Jurkat, Clone E6-1 (cell line): ENCODE data around the gene CFAP65.

ENCODE experiments used
- DNase-seq: peaks from one replicate; pipeline ENCODE4 v3.0.0-alpha.2; 2011; ENCODE audit warnings: low read depth, low spot score
- H3K4me3 ChIP-seq: 2 replicates; pipeline ENCODE4 v1.5.1; 2011; ENCODE audit warnings: mild to moderate bottlenecking, low read length, control low read depth, moderate library complexity

Gene CFAP65

GRCh38 chr2:218982586-218983262 lies 58.6 kb downstream of the CFAP65 start:
- H3K4me3 ChIP-seq, result no peak overlapping the region
- DNase-seq, result no peak

DNA sequence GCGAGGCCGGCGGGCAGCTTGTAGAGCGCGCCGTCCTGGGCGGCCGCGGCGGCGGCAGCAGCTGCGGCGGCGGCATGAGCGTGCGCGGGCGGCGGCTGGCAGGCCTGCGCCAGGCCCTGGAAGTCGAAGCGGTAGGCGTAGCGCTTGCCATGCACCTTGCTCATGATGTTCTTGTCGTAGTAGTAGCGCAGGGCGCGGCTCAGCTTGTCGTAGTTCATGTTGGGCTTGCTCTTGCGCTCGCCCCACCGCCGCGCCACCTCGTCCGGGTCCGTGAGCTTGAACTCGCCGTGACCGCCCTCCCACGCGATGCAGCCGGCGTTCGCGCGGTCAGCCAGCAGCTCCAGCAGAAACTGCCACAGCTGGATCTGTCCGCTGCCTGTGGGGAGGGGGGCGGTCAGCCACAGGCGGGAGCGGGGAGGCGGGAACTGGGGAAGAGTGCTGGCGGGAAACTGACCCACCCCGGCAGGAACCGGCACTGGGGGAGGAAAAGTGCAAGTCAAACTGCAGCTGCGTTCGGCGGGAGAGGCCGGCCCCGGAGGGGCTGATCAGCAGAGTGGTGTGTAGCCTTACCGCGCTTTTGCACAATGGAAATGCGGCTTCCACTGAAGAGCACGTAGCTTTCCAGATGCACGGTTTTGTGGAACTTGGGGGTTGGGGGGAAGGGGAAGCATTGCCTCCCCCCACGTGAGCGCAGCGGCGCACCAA lies 59.3 kb downstream of the CFAP65 start:
- DNase-seq, result no peak
- no peak overlapping the region for H3K4me3 ChIP-seq

GRCh38 chr2:218981390-218981880 lies 59.9 kb downstream of the CFAP65 start:
- no peak overlapping the region for H3K4me3 ChIP-seq

DNA sequence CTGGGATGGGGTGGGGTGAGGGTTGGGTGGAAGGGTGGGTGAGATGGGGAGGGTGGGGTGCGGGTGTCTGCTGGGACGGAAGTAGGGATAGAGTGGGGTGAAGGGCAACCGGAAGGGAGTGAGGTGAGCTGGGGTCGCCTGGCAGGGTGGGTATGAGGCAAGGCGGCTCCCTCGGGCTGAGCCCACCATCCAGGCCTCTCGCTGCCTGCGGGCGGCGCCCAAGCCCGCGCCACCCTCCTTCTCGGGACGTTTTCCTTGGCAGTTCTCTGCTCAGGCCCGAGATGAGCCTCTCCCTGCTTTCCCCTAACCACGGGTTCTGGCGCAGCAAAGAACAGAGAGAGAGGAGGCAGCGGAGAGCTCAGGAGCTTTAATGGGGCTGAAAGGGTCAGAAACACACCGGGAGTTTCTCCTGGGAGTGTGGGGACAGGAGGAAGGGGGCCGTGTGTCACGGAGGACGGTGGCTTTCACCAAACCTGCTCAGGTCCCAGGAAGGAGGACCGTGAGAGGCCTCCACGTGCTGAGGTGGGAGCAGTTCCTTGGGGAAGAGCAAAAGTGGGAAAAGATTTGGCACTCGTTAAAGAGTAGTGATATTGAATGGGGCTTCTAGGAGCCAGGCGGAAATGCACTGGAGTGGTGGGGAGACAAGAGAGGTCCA lies 60.5 kb downstream of the CFAP65 start:
- peak overlapping the region; percentile 34 for H3K4me3 ChIP-seq
- no peak for DNase-seq

More at GRCh38 chr2:218981390-218981880, 59.9 kb downstream of the CFAP65 start:
- DNase-seq, result no peak

GRCh38 chr2:218979846-218980734 lies 61.2 kb downstream of the CFAP65 start:
- peak overlapping the region; percentile 53 for H3K4me3 ChIP-seq

GRCh38 chr2:218975060-218975777 lies 66.1 kb downstream of the CFAP65 start:
- H3K4me3 ChIP-seq, result no peak overlapping the region
- no peak for DNase-seq

More at GRCh38 chr2:218979846-218980734, 61.2 kb downstream of the CFAP65 start:
- DNase-seq, result peak; percentile 73

GRCh38 chr2:218970894-218971293 lies 70.4 kb downstream of the CFAP65 start:
- no peak for DNase-seq
- no peak overlapping the region for H3K4me3 ChIP-seq

GRCh38 chr2:218964041-218964771 lies 77.1 kb downstream of the CFAP65 start:
- peak; percentile 19 for DNase-seq
- no peak overlapping the region for H3K4me3 ChIP-seq

DNA sequence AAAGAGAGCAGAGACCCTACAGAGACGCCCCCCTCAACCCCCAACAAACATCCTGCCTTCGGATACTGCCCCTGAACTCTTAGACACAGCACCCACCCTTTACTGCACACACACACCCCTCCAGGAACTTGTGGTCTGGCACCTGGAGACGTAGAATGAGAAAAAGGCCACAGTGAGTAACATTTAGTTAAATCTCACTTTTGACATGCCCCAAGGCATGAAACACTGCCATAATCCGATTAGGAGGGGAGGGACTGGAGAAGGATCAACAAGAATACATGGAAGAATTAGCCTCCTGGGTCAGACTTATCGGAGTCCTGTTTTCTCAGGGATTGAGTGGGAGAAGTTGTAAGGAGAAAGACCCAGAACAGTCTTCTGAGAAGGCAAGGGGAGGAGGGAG lies 77.7 kb downstream of the CFAP65 start:
- peak; percentile 51 for DNase-seq
- no peak overlapping the region for H3K4me3 ChIP-seq

GRCh38 chr2:218962859-218963492 lies 78.3 kb downstream of the CFAP65 start:
- no peak overlapping the region for H3K4me3 ChIP-seq
- DNase-seq, result peak; percentile 24

GRCh38 chr2:218961651-218962570 lies 79.4 kb downstream of the CFAP65 start:
- H3K4me3 ChIP-seq, result no peak overlapping the region
- no peak for DNase-seq

GRCh38 chr2:218961229-218961628 lies 80.1 kb downstream of the CFAP65 start:
- DNase-seq, result no peak
- H3K4me3 ChIP-seq, result no peak overlapping the region

DNA sequence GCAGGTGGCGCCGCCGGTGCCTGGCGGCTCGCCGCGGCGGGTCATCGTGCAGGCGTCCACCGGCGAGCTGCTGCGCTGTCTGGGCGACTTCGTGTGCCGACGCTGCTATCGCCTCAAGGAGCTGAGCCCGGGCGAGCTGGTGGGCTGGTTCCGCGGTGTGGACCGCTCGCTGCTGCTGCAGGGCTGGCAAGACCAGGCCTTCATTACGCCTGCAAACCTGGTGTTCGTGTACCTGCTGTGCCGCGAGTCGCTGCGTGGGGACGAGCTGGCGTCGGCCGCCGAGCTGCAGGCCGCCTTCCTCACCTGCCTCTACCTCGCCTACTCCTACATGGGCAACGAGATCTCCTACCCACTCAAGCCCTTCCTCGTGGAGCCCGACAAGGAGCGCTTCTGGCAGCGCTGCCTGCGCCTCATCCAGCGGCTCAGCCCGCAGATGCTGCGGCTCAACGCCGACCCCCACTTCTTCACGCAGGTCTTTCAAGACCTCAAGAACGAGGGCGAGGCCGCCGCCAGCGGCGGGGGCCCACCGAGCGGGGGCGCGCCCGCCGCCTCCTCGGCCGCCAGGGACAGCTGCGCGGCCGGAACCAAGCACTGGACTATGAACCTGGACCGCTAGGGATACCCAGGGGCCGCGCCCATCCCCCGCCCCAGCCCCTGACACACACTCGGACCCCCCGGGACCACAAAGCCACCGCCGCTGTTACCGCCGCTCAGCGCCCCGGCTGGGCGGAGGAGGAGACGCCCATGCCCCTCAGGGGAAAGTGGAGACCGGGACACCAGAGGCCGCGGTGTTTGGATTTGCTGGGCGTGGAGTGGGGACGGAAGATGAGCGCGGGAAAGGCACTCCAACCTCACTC lies 80.8 kb downstream of the CFAP65 start:
- no peak overlapping the region for H3K4me3 ChIP-seq
- DNase-seq, result no peak

DNA sequence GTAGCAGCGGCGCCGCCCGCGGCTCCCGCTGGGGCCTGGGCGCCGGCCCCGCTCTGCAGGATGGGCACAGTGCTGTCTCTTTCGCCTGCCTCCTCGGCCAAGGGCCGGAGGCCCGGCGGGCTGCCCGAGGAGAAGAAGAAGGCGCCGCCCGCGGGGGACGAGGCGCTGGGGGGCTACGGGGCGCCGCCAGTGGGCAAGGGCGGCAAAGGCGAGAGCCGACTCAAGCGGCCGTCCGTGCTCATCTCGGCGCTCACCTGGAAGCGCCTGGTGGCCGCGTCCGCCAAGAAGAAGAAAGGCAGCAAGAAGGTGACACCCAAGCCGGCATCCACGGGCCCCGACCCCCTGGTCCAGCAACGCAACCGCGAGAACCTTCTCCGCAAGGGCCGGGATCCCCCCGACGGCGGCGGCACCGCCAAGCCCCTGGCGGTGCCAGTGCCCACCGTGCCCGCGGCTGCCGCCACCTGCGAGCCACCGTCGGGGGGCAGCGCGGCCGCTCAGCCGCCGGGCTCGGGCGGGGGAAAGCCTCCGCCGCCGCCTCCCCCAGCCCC lies 81.5 kb downstream of the CFAP65 start:
- DNase-seq, result no peak
- peak overlapping the region; percentile 39 for H3K4me3 ChIP-seq

- DNase-seq, result peak; percentile 92
- peak within 1 kb of the TSS; percentile 81 for H3K4me3 ChIP-seq
Measured at GRCh38 chr2:218959141-218959731, 82.1 kb downstream of the CFAP65 start, which contains the start of gene CDK5R2. TSS of gene CDK5R2 (plus strand) at chr2:218959666. CDS start at chr2:218959821, 155 bp downstream.
